ENCODE measurements around the gene AMD1. TPM values are rescaled to one million over a fixed set of nuclear protein-coding genes. Genes with fewer than 3 reads are reported as not detected.
A peak's percentile ranks its signal among the peaks of the same experiment; 100 is the strongest.

AMD1 gene
- total and polyA plus RNA-seq, 12 donors = 15.4 to 64.1 (median 43.5) TPM

- WGBS, 4 donors = 32 to 51% (median 36%) methylated on average over 9 to 10 of the region's 10 CpGs
- Histone ChIP-seq H3K4me3 (no peak overlapping the region), H3K27ac (no peak overlapping the region), H3K36me3 (replicated peaks in 1 of 2) (no peaks in the 10 kb centered on the region), H3K27me3 (no peaks in the 10 kb centered on the region), H3K4me1 (replicated peaks in 1 of 2) (peaks cover 25 to 75% of the 10 kb centered on the region in 2 donors), H3K9me3 (replicated peaks in 1 of 3) (no peaks in the 10 kb centered on the region)
- TF ChIP-seq POLR2A (IDR thresholded peaks at IDR 0.05) = no peak
- peak in 4 of 6 experiments; percentile 20 to 40 (median 36) for TF ChIP-seq CTCF (IDR thresholded peaks at IDR 0.05)
- intact Hi-C loops (cut with DNase I) = loop anchor here in 1 of 2 donors (5.0 to 10.0 kb wide), 2 partner anchors 76 to 197 kb away; partner anchors contain the start of gene GTF3C6
- no peak for DNase-seq
Measured at GRCh38 chr6:110878751-110879522, 4.4 kb downstream of the AMD1 start.

GRCh38 chr6:110880651-110881050 is 6.1 kb downstream of the AMD1 start:
- 88 to 95% (median 92%) methylated on average over 9 of the region's 9 CpGs for WGBS, 4 donors
- no peaks in the 10 kb centered on the region for H3K27me3 ChIP-seq
- peaks cover 25 to 77% of the 10 kb centered on the region in 2 donors for H3K4me1 ChIP-seq (replicated peaks in 1 of 2)
- no peak overlapping the region for H3K27ac ChIP-seq
- no peak for DNase-seq
- H3K4me3 ChIP-seq = no peak overlapping the region
- TF ChIP-seq POLR2A (IDR thresholded peaks at IDR 0.05) (no peak), CTCF (IDR thresholded peaks at IDR 0.05) (no peak)
- intact Hi-C loops (cut with DNase I) = loop anchor here in 1 of 2 donors (5.0 kb wide), 1 partner anchor 63 kb away; the partner anchor contains the start of gene CDK19
- no peaks in the 10 kb centered on the region for H3K9me3 ChIP-seq (replicated peaks in 1 of 3)
- H3K36me3 ChIP-seq (replicated peaks in 1 of 2) = no peaks in the 10 kb centered on the region

- Histone ChIP-seq H3K4me3 (no peak overlapping the region), H3K36me3 (replicated peaks in 1 of 2) (no peaks in the 10 kb centered on the region), H3K27me3 (no peaks in the 10 kb centered on the region), H3K4me1 (replicated peaks in 1 of 2) (peaks cover 24 to 79% of the 10 kb centered on the region in 2 donors), H3K9me3 (replicated peaks in 1 of 3) (no peaks in the 10 kb centered on the region), H3K27ac (no peak overlapping the region)
- TF ChIP-seq POLR2A (IDR thresholded peaks at IDR 0.05) (no peak), CTCF (IDR thresholded peaks at IDR 0.05) (no peak)
- no peak for DNase-seq
- WGBS, 4 donors = 60 to 67% (median 64%) methylated on average over 9 of the region's 9 CpGs
- intact Hi-C loops (cut with DNase I) = loop anchor here in 1 of 2 donors (5.0 kb wide), 1 partner anchor 64 kb away; the partner anchor contains the start of gene CDK19
Measured at GRCh38 chr6:110881546-110882273, 7.1 kb downstream of the AMD1 start.

- Histone ChIP-seq H3K27ac (no peak overlapping the region), H3K9me3 (replicated peaks in 1 of 3) (no peaks in the 10 kb centered on the region), H3K4me1 (replicated peaks in 1 of 2) (peaks cover 19 to 75% of the 10 kb centered on the region in 2 donors), H3K36me3 (replicated peaks in 1 of 2) (no peaks in the 10 kb centered on the region), H3K27me3 (no peaks in the 10 kb centered on the region), H3K4me3 (no peak overlapping the region)
- DNase-seq = no peak
- WGBS, 4 donors = 54 to 63% (median 60%) methylated on average over 1 of the region's 1 CpG
- TF ChIP-seq CTCF (IDR thresholded peaks at IDR 0.05) (no peak), POLR2A (IDR thresholded peaks at IDR 0.05) (no peak)
- intact Hi-C loops (cut with DNase I) = loop anchor here in 1 of 2 donors (5.0 kb wide), 1 partner anchor 65 kb away; the partner anchor contains the start of gene CDK19
Measured at GRCh38 chr6:110882274-110882619, 7.7 kb downstream of the AMD1 start.
